ENCODE data around the gene LYL1. TPM values are rescaled to one million over a fixed set of nuclear protein-coding genes. Genes with fewer than 3 reads are reported as not detected.

LYL1 gene
- total and polyA plus RNA-seq, 2 of the 13 experiments (the other 11 are each of a cell fraction or from before 2014, with no cell fraction given): 0.75 to 0.92 TPM

DNA sequence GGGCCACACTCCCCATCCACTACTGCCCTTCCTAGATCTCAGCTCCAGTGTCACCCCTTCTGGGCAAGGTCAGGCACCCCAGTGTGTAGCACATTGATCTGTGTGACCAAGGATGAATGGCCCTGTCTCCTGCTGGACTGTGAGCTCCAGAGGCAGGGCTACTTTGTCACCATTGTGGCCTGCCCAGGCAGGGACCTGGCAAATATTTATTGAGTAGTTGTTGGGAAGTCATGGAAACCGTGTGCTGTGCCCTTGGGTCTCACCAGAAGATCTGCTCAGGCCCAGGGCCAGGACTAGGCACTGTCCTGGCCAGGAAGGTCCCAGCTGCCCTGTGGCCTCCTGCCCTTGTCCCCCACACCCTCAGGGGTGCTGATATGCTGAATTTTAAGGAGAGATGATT is 25.9 kb upstream of the LYL1 start (continued):
- TF ChIP-seq SMAD9 (CRISPR knock-in tag; IDR thresholded peaks at IDR 0.05) (no peak), RARA (CRISPR knock-in tag; IDR thresholded peaks at IDR 0.05) (peak; percentile 73), MAFK (conservative IDR thresholded peaks at IDR 0.05 in 1 of 2, IDR thresholded peaks at IDR 0.05 in 1 of 2; ENCODE audit: low read length in 2 of 2) (0 out of 4 replicates have a peak, but pooled peaks of 1 of the 2 experiments have one; percentile 14), TAF1 (CRISPR knock-in tag; IDR thresholded peaks at IDR 0.05) (no peak), BORCS8-MEF2B (CRISPR knock-in tag; IDR thresholded peaks at IDR 0.05) (peak; percentile 76; the same call in 1 of the 2 replicates), TBX2 (CRISPR knock-in tag; IDR thresholded peaks at IDR 0.05; ENCODE audit: borderline replicate concordance) (peak; percentile 56; the same call in 1 of the 2 replicates), HIC2 (CRISPR knock-in tag; IDR thresholded peaks at IDR 0.05; ENCODE audit: low read depth) (peak; percentile 90; the same call in 1 of the 2 replicates), PHB2 (IDR thresholded peaks at IDR 0.05; ENCODE audit: partially characterized antibody) (no peak), ZBTB34 (CRISPR knock-in tag; IDR thresholded peaks at IDR 0.05) (peak; percentile 83), XRCC5 (optimal IDR thresholded peaks at IDR 0.05; ENCODE audit: low read length) (peak; percentile 41), ZUFSP (CRISPR knock-in tag; IDR thresholded peaks at IDR 0.05; ENCODE audit: borderline replicate concordance) (no peak)
